ENCODE data around the gene SUCNR1.

GRCh38 chr3:151859905-151860304 lies 13.5 kb upstream of the SUCNR1 start:
- no peak for TF ChIP-seq CTCF (IDR thresholded peaks at IDR 0.05)
- TF ChIP-seq POLR2AphosphoS5 (IDR thresholded peaks at IDR 0.05; ENCODE audit: insufficient read depth in 1 of 2, low read depth in 1 of 2), result no peak
- no peak for TF ChIP-seq POLR2A (IDR thresholded peaks at IDR 0.05)
